Activated B cell treated with CpG ODN at 0.5 μM for 24 hours (primary cell): Measurements from ENCODE around the gene SCN1B. TPM values are rescaled to one million over a fixed set of nuclear protein-coding genes. Genes with fewer than 3 reads are reported as not detected.
"Not testable (repeated sequence)": the region's sequence is repeated elsewhere in the genome, so short reads cannot be mapped to it uniquely, and the experiment has no call there.

Source experiments
- ATAC-seq: fragments of 200-7000 bp; cut with Tn5 transposase; one replicate; pipeline ENCODE4 v1.10.0; 2021; ENCODE audit warnings: low read depth, mild to moderate bottlenecking, moderate library complexity
- CTCF ChIA-PET: fragments of 350-600 bp; sonication (Branson Sonifier 250); formaldehyde crosslinking; loops from one replicate; lab custom pipeline; 2021; ENCODE audit warnings: antibody characterized with exemption; lab: Charles Lee
- POLR2A ChIA-PET: fragments of 350-600 bp; sonication (Branson Sonifier 250); formaldehyde crosslinking; loops from one replicate; lab custom pipeline; 2021; ENCODE audit warnings: antibody characterized with exemption; lab: Charles Lee
- DNase-seq: peaks from one replicate; pipeline ENCODE4 v3.0.0; 2022
- H3K27ac Mint-ChIP-seq: one replicate; pipeline ENCODE4 v1.8.0; 2020; ENCODE audit warnings: mixed read lengths
- H3K27me3 Mint-ChIP-seq: one replicate; pipeline ENCODE4 v1.8.0; 2021; ENCODE audit warnings: mixed read lengths
- H3K36me3 Mint-ChIP-seq: one replicate; pipeline ENCODE4 v1.8.0; 2021; ENCODE audit warnings: low read depth, mixed read lengths
- H3K4me1 Mint-ChIP-seq: one replicate; pipeline ENCODE4 v1.8.0; 2021; ENCODE audit warnings: mixed read lengths
- H3K4me3 Mint-ChIP-seq: one replicate; pipeline ENCODE4 v1.8.0; 2020; ENCODE audit warnings: mild to moderate bottlenecking, mixed read lengths
- H3K9me3 Mint-ChIP-seq: one replicate; pipeline ENCODE4 v1.8.0; 2020; ENCODE audit warnings: mixed read lengths
- CTCF ChIP-seq: fragments of 200-600 bp; IDR thresholded peaks from one replicate; pipeline ENCODE4 v1.8.0; 2022; ENCODE audit warnings: antibody characterized with exemption, mild to moderate bottlenecking
- intact Hi-C: fragments of 100-400 bp; cut with micrococcal nuclease; formaldehyde crosslinking; loops from one replicate; pipeline ENCODE4 v1.15.1; 2024
- total RNA-seq: library from RNA; stranded (reverse); gene quantifications from 2 replicates; pipeline ENCODE4 v1.2.3, GENCODE V29; 2022

SCN1B gene
- total RNA-seq, 1 donor from 2014 or later = 0.47 TPM

- no peak overlapping the region for H3K4me3 Mint-ChIP-seq
- TF ChIP-seq CTCF = no peak
- peaks cover 4% of the 10 kb centered on the region for H3K27me3 Mint-ChIP-seq
- H3K36me3 Mint-ChIP-seq = peaks cover 62% of the 10 kb centered on the region
- H3K9me3 Mint-ChIP-seq = no peaks in the 10 kb centered on the region
- CTCF ChIA-PET = interaction anchor here (1.2 kb wide), 1 partner anchor 12 kb away, joined by 4 read pairs; no protein-coding TSS in a partner anchor
- H3K27ac Mint-ChIP-seq = no peak overlapping the region
- ATAC-seq (no peak), DNase-seq (no peak)
- H3K4me1 Mint-ChIP-seq = no peaks in the 10 kb centered on the region
- intact Hi-C loops = no loop called here
- POLR2A ChIA-PET = no interaction called here
Measured at GRCh38 chr19:35025969-35026368, 4.3 kb upstream of the SCN1B start.

- peaks cover 4% of the 10 kb centered on the region for H3K4me1 Mint-ChIP-seq
- CTCF ChIA-PET = interaction anchor here (0.8 to 1.2 kb wide), 2 partner anchors 12 to 18 kb away, joined by 3 to 4 read pairs; no protein-coding TSS in a partner anchor
- no peak for DNase-seq
Measured at GRCh38 chr19:35026418-35026817, 3.9 kb upstream of the SCN1B start.

GRCh38 chr19:35027009-35027408 is 3.3 kb upstream of the SCN1B start:
- ATAC-seq = no peak
- H3K9me3 Mint-ChIP-seq = no peaks in the 10 kb centered on the region
- H3K27ac Mint-ChIP-seq = no peak overlapping the region

More at GRCh38 chr19:35026418-35026817, 3.9 kb upstream of the SCN1B start:
- peaks cover 57% of the 10 kb centered on the region for H3K36me3 Mint-ChIP-seq
- intact Hi-C loops = no loop called here
- POLR2A ChIA-PET = no interaction called here
- H3K4me3 Mint-ChIP-seq = no peak overlapping the region
- no peak overlapping the region for H3K27ac Mint-ChIP-seq
- TF ChIP-seq CTCF = no peak
- no peak for ATAC-seq
- peaks cover 8% of the 10 kb centered on the region for H3K27me3 Mint-ChIP-seq
- no peaks in the 10 kb centered on the region for H3K9me3 Mint-ChIP-seq

GRCh38 chr19:35027851-35028599 is 2.2 kb upstream of the SCN1B start:
- intact Hi-C loops = no loop called here
- Mint-ChIP-seq H3K27me3 (peaks cover 17% of the 10 kb centered on the region), H3K4me3 (no peak overlapping the region), H3K9me3 (no peaks in the 10 kb centered on the region), H3K4me1 (peaks cover 5% of the 10 kb centered on the region), H3K36me3 (peaks cover 44% of the 10 kb centered on the region), H3K27ac (no peak overlapping the region)
- no peak for DNase-seq
- CTCF ChIA-PET = interaction anchor here (1.0 kb wide), 1 partner anchor 56 kb away, joined by 4 read pairs; no protein-coding TSS in a partner anchor
- no peak for ATAC-seq
- POLR2A ChIA-PET = interaction anchor here (0.6 to 0.9 kb wide), 2 partner anchors 28 to 287 kb away, joined by 4 to 12 read pairs; partner anchors contain the start of gene GRAMD1A
- no peak for TF ChIP-seq CTCF

More at GRCh38 chr19:35027009-35027408, 3.3 kb upstream of the SCN1B start:
- Mint-ChIP-seq H3K4me3 (no peak overlapping the region), H3K36me3 (peaks cover 53% of the 10 kb centered on the region), H3K4me1 (peaks cover 5% of the 10 kb centered on the region), H3K27me3 (peaks cover 12% of the 10 kb centered on the region)
- ChIA-PET POLR2A (no interaction called here), CTCF (interaction anchor here (0.8 to 1.2 kb wide), 2 partner anchors 13 to 17 kb away, joined by 3 to 4 read pairs; no protein-coding TSS in a partner anchor)
- intact Hi-C loops = no loop called here
- no peak for TF ChIP-seq CTCF
- DNase-seq = no peak

GRCh38 chr19:35028600-35028885 is 1.7 kb upstream of the SCN1B start:
- intact Hi-C loops, H3K27ac Mint-ChIP-seq: not testable (repeated sequence)

GRCh38 chr19:35029275-35029736 is 964 bp upstream of the SCN1B start:
- CTCF ChIA-PET, DNase-seq, intact Hi-C loops, H3K27ac Mint-ChIP-seq, H3K9me3 Mint-ChIP-seq, H3K4me1 Mint-ChIP-seq, ATAC-seq, H3K4me3 Mint-ChIP-seq: not testable (repeated sequence)
- POLR2A ChIA-PET = interaction anchor here (0.7 to 1.0 kb wide), 3 partner anchors 9 to 967 kb away, joined by 3 to 14 read pairs (median 10); no protein-coding TSS in a partner anchor
- H3K36me3 Mint-ChIP-seq = peaks cover 32% of the 10 kb centered on the region
- peaks cover 22% of the 10 kb centered on the region for H3K27me3 Mint-ChIP-seq

More at GRCh38 chr19:35028600-35028885, 1.7 kb upstream of the SCN1B start:
- Mint-ChIP-seq H3K27me3 (peaks cover 22% of the 10 kb centered on the region), H3K36me3 (peaks cover 39% of the 10 kb centered on the region)
- POLR2A ChIA-PET = interaction anchor here (0.7 kb wide), 2 partner anchors 58 to 968 kb away, joined by 10 to 14 read pairs; no protein-coding TSS in a partner anchor
- ATAC-seq, H3K4me1 Mint-ChIP-seq, DNase-seq, H3K4me3 Mint-ChIP-seq, CTCF ChIA-PET, H3K9me3 Mint-ChIP-seq: not testable (repeated sequence)
